Measurements from ENCODE around the gene DENND1C.
"Not testable (repeated sequence)": the region's sequence is repeated elsewhere in the genome, so short reads cannot be mapped to it uniquely, and the experiment has no call there.

Gene DENND1C

GRCh38 chr19:6433663-6434062 is 47.9 kb downstream of the DENND1C start, which contains the start of gene SLC25A41:
SLC25A41 (minus strand) TSS chr19:6433763; CDS start chr19:6433693, 70 bp downstream.
- DNase-seq (ENCODE audit: low spot score): no peak
- in situ Hi-C loops (cut with MboI; ENCODE audit: low pct_unique_long_range_greater_than_20kb, low sequenced_read_pairs, unreplicated experiment): no loop called here
- TF ChIP-seq, protein P1, sequence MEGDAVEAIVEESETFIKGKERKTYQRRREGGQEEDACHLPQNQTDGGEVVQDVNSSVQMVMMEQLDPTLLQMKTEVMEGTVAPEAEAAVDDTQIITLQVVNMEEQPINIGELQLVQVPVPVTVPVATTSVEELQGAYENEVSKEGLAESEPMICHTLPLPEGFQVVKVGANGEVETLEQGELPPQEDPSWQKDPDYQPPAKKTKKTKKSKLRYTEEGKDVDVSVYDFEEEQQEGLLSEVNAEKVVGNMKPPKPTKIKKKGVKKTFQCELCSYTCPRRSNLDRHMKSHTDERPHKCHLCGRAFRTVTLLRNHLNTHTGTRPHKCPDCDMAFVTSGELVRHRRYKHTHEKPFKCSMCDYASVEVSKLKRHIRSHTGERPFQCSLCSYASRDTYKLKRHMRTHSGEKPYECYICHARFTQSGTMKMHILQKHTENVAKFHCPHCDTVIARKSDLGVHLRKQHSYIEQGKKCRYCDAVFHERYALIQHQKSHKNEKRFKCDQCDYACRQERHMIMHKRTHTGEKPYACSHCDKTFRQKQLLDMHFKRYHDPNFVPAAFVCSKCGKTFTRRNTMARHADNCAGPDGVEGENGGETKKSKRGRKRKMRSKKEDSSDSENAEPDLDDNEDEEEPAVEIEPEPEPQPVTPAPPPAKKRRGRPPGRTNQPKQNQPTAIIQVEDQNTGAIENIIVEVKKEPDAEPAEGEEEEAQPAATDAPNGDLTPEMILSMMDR (IDR thresholded peaks at IDR 0.05; ENCODE audit: extremely low read depth, insufficient read depth, missing control alignments): no peak

DNA sequence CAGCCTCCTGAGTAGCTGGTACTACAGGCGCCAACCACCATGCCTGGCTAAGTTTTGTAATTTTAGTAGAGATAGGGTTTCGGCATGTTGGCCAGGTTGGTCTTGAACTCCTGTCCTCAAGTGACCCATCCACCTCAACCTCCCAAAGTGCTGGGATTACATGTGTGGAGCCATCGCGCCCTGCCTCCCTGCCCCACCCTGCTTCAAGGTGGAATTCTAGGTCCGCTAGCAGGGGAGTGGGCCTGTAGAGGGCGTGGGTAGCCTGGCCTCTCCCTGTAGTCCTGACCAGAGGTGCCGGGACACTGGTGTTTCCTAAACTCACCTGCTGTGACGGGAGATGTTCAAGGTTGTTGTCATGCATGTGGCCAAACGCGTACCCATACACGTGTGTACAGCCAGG is 48.4 kb downstream of the DENND1C start:
- in situ Hi-C loops (cut with MboI; ENCODE audit: low pct_unique_long_range_greater_than_20kb, low sequenced_read_pairs, unreplicated experiment): no loop called here
- no peak for DNase-seq (ENCODE audit: low spot score)

GRCh38 chr19:6431891-6432290 is 49.7 kb downstream of the DENND1C start:
- in situ Hi-C loops (cut with MboI; ENCODE audit: low pct_unique_long_range_greater_than_20kb, low sequenced_read_pairs, unreplicated experiment): no loop called here
- no peak for DNase-seq (ENCODE audit: low spot score)
- TF ChIP-seq, protein P1 (IDR thresholded peaks at IDR 0.05; ENCODE audit: extremely low read depth, insufficient read depth, missing control alignments): no peak

More for the DNA sequence above, 48.4 kb downstream of the DENND1C start:
- TF ChIP-seq, protein P1 (IDR thresholded peaks at IDR 0.05; ENCODE audit: extremely low read depth, insufficient read depth, missing control alignments): no peak

DNA sequence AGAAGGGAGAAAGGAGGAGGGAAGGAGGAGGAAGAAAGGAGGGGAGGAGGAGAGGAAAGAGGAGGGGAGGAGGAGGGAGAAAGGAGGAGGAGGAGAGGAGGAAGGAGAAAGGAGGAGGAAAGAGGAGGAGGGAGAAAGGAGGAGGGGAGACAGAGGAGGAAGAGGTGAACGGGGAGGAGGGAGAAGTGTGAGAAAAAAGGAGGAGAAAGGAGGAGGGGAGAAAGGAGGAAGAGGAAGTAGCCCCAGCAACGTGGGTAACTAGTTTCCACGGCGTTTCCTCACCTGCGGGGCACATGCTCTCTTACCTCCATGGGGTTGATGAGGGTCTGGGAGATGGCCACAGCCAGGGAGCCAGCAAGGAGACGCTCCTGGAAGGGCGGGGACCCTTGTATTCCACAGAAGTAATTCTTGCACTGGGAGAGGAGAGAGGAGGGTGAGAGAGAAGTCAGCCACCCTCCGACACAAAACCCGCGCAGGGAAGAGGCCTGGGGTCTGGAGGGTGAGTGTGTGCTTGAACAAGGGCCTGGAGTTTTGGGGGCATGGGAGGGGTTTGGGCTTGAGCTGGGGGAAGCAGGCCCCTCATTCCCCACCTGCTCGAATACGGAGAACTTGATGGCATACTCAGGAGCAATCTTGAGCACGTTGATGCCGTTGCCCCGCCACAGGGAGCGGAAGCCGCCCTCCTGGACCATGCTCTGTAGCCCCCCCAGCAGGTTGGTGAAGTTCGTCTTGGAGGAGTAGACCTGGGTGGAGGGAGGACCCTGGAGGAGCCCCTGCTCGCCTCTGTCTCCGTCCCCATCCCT is 52.0 kb downstream of the DENND1C start:
- DNase-seq (ENCODE audit: low spot score): no peak
- in situ Hi-C loops (cut with MboI; ENCODE audit: low pct_unique_long_range_greater_than_20kb, low sequenced_read_pairs, unreplicated experiment): no loop called here
- TF ChIP-seq, protein P1 (IDR thresholded peaks at IDR 0.05; ENCODE audit: extremely low read depth, insufficient read depth, missing control alignments): no peak

- in situ Hi-C loops (cut with MboI; ENCODE audit: low pct_unique_long_range_greater_than_20kb, low sequenced_read_pairs, unreplicated experiment); DNase-seq (ENCODE audit: low spot score): not testable (repeated sequence)
Observed at GRCh38 chr19:6428692-6429418, 52.7 kb downstream of the DENND1C start.

- TF ChIP-seq, protein P1 (IDR thresholded peaks at IDR 0.05; ENCODE audit: extremely low read depth, insufficient read depth, missing control alignments): no peak
- DNase-seq (ENCODE audit: low spot score): no peak
- in situ Hi-C loops (cut with MboI; ENCODE audit: low pct_unique_long_range_greater_than_20kb, low sequenced_read_pairs, unreplicated experiment): no loop called here
Observed at GRCh38 chr19:6427131-6427530, 54.5 kb downstream of the DENND1C start.
